MCF 10A (cell line): ENCODE results near the gene ATP5PB. TPM values are rescaled to one million over a fixed set of nuclear protein-coding genes. Genes with fewer than 3 reads are reported as not detected.

Experiments used
- BruUV-seq: library from RNA; stranded (reverse); fragments of 400-500 nt; replicated peaks from 2 replicates; lab custom pipeline; 2021; lab: Mats Ljungman, UMichigan
- CTCF ChIA-PET: fragments of 300-600 bp; sonication (Branson Sonifier 250); formaldehyde crosslinking; extraction: SDS; loops from one replicate; lab custom pipeline; 2021; ENCODE audit warnings: antibody characterized with exemption, inconsistent platforms; lab: Yijun Ruan, JAX
- POLR2A ChIA-PET: fragments of 300-600, 350-650 bp; sonication (Branson Sonifier 250); formaldehyde crosslinking; extraction: SDS; loops from one replicate; lab custom pipeline; 2020; ENCODE audit warnings: antibody characterized with exemption, inconsistent platforms; lab: Yijun Ruan, JAX
- DNase-seq: peaks from one replicate; pipeline ENCODE4 v3.0.0-alpha.2; 2018; ENCODE audit not compliant: unreplicated experiment
- H3K27ac Mint-ChIP-seq: one replicate; pipeline ENCODE4 v1.8.0; 2022; ENCODE audit warnings: mild to moderate bottlenecking, low read depth, mixed read lengths; ENCODE audit not compliant: unreplicated experiment
- H3K27me3 Mint-ChIP-seq: one replicate; pipeline ENCODE4 v1.8.0; 2022; ENCODE audit warnings: mixed read lengths; ENCODE audit not compliant: insufficient read depth, unreplicated experiment
- H3K36me3 Mint-ChIP-seq: one replicate; pipeline ENCODE4 v1.8.0; 2022; ENCODE audit warnings: mild to moderate bottlenecking, moderate library complexity, mixed read lengths; ENCODE audit not compliant: insufficient read depth, unreplicated experiment
- H3K4me1 Mint-ChIP-seq: one replicate; pipeline ENCODE4 v1.8.0; 2022; ENCODE audit warnings: mixed read lengths; ENCODE audit not compliant: insufficient read depth, unreplicated experiment
- H3K4me3 Mint-ChIP-seq: one replicate; pipeline ENCODE4 v1.8.0; 2022; ENCODE audit warnings: mild to moderate bottlenecking, moderate library complexity, mixed read lengths; ENCODE audit not compliant: unreplicated experiment
- H3K9me3 Mint-ChIP-seq: one replicate; pipeline ENCODE4 v1.8.0; 2022; ENCODE audit warnings: mixed read lengths; ENCODE audit not compliant: unreplicated experiment
- intact Hi-C: fragments of 100-400 bp; cut with micrococcal nuclease; formaldehyde crosslinking; loops from 2 replicates; pipeline ENCODE4 v1.14.1; 2022
- total RNA-seq: library from RNA; stranded (reverse); gene quantifications from 2 replicates; pipeline ENCODE4 v1.2.3, GENCODE V29; 2022
- TF ChIP-seq, protein P1 (sequence below): fragments of 200-600 bp; IDR thresholded peaks from one replicate; pipeline ENCODE4 v1.8.0; 2022; ENCODE audit warnings: antibody characterized with exemption, mild to moderate bottlenecking; ENCODE audit not compliant: unreplicated experiment

ATP5PB gene
- total RNA-seq, 1 experiment from 2014 or later, result 348 TPM

DNA sequence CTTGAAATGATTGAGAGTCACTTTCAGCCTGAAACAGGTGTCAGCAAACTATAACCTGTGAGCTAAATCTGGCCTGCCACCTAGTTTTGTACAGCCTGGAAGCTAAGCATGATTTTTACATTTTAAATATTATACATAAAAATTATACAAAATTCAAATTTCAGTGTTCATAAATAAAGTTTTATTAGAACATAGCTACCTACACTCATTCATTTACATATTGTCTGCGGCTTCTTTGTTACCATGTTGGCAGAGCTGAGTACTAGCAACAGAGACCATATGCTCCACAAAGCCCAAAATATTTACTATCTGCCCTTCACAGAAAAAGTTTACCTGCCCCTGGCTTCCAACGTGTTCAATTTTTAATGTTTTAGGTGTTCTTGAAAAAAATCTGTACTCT is 16.5 kb downstream of the ATP5PB start:
- Mint-ChIP-seq H3K27ac (no peak overlapping the region), H3K27me3 (no peaks in the 10 kb centered on the region), H3K36me3 (peaks cover 14% of the 10 kb centered on the region), H3K4me3 (no peak overlapping the region), H3K4me1 (no peaks in the 10 kb centered on the region), H3K9me3 (no peaks in the 10 kb centered on the region)
- DNase-seq, result no peak
- intact Hi-C loops, result no loop called here
- TF ChIP-seq, protein P1, sequence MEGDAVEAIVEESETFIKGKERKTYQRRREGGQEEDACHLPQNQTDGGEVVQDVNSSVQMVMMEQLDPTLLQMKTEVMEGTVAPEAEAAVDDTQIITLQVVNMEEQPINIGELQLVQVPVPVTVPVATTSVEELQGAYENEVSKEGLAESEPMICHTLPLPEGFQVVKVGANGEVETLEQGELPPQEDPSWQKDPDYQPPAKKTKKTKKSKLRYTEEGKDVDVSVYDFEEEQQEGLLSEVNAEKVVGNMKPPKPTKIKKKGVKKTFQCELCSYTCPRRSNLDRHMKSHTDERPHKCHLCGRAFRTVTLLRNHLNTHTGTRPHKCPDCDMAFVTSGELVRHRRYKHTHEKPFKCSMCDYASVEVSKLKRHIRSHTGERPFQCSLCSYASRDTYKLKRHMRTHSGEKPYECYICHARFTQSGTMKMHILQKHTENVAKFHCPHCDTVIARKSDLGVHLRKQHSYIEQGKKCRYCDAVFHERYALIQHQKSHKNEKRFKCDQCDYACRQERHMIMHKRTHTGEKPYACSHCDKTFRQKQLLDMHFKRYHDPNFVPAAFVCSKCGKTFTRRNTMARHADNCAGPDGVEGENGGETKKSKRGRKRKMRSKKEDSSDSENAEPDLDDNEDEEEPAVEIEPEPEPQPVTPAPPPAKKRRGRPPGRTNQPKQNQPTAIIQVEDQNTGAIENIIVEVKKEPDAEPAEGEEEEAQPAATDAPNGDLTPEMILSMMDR, result no peak
- BruUV-seq, result no TSS peak
- ChIA-PET POLR2A (interaction anchor here (0.7 kb wide), 1 partner anchor 9 kb away, joined by 3 read pairs; no protein-coding TSS in a partner anchor), CTCF (interaction anchor here (0.7 to 1.2 kb wide), 2 partner anchors 10 to 43 kb away, joined by 3 read pairs; no protein-coding TSS in a partner anchor)

DNA sequence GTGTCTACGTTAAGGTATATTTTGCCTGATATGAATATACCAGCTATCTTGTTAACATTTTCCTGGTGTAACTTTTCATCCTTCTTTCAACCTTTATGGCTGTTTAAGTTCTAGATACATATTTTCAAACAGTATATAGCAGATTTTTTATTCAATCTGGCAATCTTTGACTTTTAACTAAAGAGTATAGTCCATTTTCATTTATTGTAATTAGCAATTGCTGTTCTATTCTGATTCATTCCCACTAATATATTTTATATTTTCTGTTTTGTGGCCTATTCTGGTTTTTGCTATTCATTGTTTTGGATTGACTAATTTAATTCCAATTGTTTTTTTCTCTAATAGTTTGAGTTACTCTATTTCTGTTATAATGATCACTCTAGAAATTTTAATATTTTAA is 17.2 kb downstream of the ATP5PB start:
- CTCF ChIA-PET, result no interaction called here
- no TSS peak for BruUV-seq
- Mint-ChIP-seq H3K4me3 (no peak overlapping the region), H3K27ac (no peak overlapping the region), H3K27me3 (no peaks in the 10 kb centered on the region), H3K9me3 (no peaks in the 10 kb centered on the region), H3K36me3 (peaks cover 7% of the 10 kb centered on the region), H3K4me1 (no peaks in the 10 kb centered on the region)
- intact Hi-C loops, result no loop called here
- no peak for DNase-seq
- POLR2A ChIA-PET, result no interaction called here
- TF ChIP-seq, protein P1, result no peak

DNA sequence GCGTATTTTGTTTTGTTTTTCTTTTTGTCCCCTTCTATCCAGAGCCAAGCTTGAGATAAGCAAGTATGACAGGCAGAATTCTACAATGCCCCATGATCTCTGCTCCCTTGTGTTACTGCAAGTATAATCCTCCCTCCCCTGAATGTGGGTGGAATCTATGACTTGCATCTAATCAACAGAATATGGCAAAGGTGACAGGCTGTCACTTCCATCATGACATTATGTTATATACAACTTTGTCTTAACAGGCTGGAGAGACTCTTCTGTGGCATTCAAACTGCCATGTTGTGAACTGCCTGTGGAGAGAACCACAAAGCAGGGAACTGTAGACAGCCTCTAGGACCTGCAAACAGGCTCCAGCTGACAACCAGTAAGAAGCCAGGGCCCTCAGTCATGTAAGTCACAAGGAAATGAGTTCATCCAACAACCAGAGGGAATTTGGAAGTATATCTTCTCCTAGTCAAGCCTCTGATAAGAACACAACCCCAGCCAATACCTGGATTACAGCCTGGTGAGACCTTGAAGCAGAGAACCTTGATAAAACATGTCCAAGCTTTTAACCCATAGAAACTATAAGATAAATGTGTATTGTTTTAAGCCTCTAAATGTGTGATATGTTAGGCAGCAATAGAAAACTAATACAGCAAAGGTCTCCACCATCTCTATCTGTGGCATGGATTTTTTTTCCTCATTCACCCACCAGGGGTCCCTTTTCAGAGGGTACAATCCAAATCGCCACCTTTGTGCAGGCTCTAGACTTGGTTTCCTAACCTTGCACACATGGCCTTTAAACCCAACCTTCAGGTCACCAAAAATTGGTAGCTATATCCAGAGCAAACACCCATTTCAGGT is 18.8 kb downstream of the ATP5PB start:
- intact Hi-C loops, result no loop called here
- Mint-ChIP-seq H3K4me3 (no peak overlapping the region), H3K27me3 (no peaks in the 10 kb centered on the region), H3K36me3 (no peaks in the 10 kb centered on the region), H3K27ac (no peak overlapping the region), H3K4me1 (no peaks in the 10 kb centered on the region), H3K9me3 (no peaks in the 10 kb centered on the region)
- TF ChIP-seq, protein P1, result no peak
- BruUV-seq, result no TSS peak
- CTCF ChIA-PET, result interaction anchor here (0.7 kb wide), 1 partner anchor 991 kb away, joined by 3 read pairs; no protein-coding TSS in a partner anchor
- no peak for DNase-seq
- POLR2A ChIA-PET, result interaction anchor here (0.6 kb wide), 1 partner anchor 328 kb away, joined by 3 read pairs; the partner anchor contains the start of genes CEPT1 and DRAM2

DNA sequence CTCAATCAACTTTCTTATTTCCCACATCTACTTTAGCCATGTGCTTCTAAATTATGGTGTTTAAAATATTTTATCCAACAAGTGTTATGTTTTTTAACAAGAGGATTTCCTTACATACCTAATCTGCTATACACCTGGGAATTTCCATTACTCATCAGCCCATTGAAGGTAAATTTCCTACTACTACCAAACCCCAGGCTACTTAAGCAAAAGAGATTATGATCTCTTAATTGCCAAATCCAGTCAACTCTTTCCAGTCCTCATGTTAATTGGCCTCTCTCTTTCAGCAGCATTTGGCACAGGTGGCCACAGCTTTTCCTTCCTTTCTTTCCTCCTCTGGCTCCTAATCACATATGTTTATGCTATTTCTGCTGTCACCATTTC is 19.4 kb downstream of the ATP5PB start:
- BruUV-seq, result no TSS peak
- H3K27me3 Mint-ChIP-seq, result no peaks in the 10 kb centered on the region
- no peak for DNase-seq
- H3K4me3 Mint-ChIP-seq, result no peak overlapping the region
- no peaks in the 10 kb centered on the region for H3K4me1 Mint-ChIP-seq
- TF ChIP-seq, protein P1, result no peak
- ChIA-PET CTCF (interaction anchor here (0.7 kb wide), 1 partner anchor 991 kb away, joined by 3 read pairs; no protein-coding TSS in a partner anchor), POLR2A (no interaction called here)
- intact Hi-C loops, result no loop called here
- H3K36me3 Mint-ChIP-seq, result no peaks in the 10 kb centered on the region
- H3K27ac Mint-ChIP-seq, result no peak overlapping the region
- no peaks in the 10 kb centered on the region for H3K9me3 Mint-ChIP-seq
